Endothelial cell of umbilical vein (primary cell): Measurements from ENCODE around the gene ALDH1A3. TPM values are rescaled to one million over a fixed set of nuclear protein-coding genes. Genes with fewer than 3 reads are reported as not detected.
"Not testable (repeated sequence)": the region's sequence is repeated elsewhere in the genome, so short reads cannot be mapped to it uniquely, and the experiment has no call there.

Experiments used
- BruUV-seq: library from RNA; stranded (reverse); fragments of 400-500 nt; replicated peaks from 2 replicates; lab custom pipeline; 2021; lab: Mats Ljungman, UMichigan
- CTCF ChIA-PET: fragments of 300-600, 350-600 bp; sonication (Branson Sonifier 250); formaldehyde crosslinking; loops from one replicate; lab custom pipeline; 2021; ENCODE audit warnings: antibody characterized with exemption, inconsistent platforms; lab: Charles Lee
- POLR2A ChIA-PET: fragments of 300-600, 350-600 bp; sonication (Branson Sonifier 250); formaldehyde crosslinking; loops from one replicate; lab custom pipeline; 2021; ENCODE audit warnings: antibody characterized with exemption, inconsistent platforms; lab: Charles Lee
- DNase-seq: peaks from one replicate; pipeline ENCODE4 v3.0.0-alpha.2; 2011; ENCODE audit warnings: low read depth, low spot score
- FAIRE-seq: peaks from 2 replicates; lab custom pipeline; 2011; peaks lifted over from hg19 to GRCh38; lab: Jason Lieb, UNC
- H2AFZ ChIP-seq: 2 replicates; pipeline ENCODE4 v1.6.0; 2012; ENCODE audit warnings: low read depth, low read length, control low read depth, inconsistent platforms
- H3K27ac ChIP-seq: 2 replicates; pipeline ENCODE4 v1.5.1; 2011; ENCODE audit warnings: low read depth, mild to moderate bottlenecking, control low read depth, low read length, moderate library complexity; ENCODE audit not compliant: insufficient read depth
- H3K27me3 ChIP-seq, 2 experiments: 2 replicates each; pipeline versions ENCODE4 v1.6.0 to v1.6.1; 2011; ENCODE audit warnings: low read length in 2 of 2, mixed read lengths in 1 of 2; ENCODE audit not compliant: control insufficient read depth in 2 of 2, insufficient read depth in 2 of 2
- H3K36me3 ChIP-seq, 2 experiments: 2 replicates in 1 of 2; 3 replicates in 1 of 2; pipeline ENCODE4 v1.5.1; 2011; ENCODE audit warnings: low read length in 2 of 2, mild to moderate bottlenecking in 1 of 2, moderate library complexity in 1 of 2; ENCODE audit not compliant: control insufficient read depth in 2 of 2, insufficient read depth in 2 of 2; ENCODE audit errors: extremely low read depth in 1 of 2
- H3K4me1 ChIP-seq: 3 replicates; pipeline ENCODE4 v1.5.1; 2011; ENCODE audit warnings: mild to moderate bottlenecking, low read length; ENCODE audit not compliant: control insufficient read depth, insufficient read depth; ENCODE audit errors: extremely low read depth
- H3K4me2 ChIP-seq: 2 replicates; pipeline ENCODE4 v1.6.1; 2011; ENCODE audit warnings: low read length, control low read depth, mixed read lengths; ENCODE audit not compliant: insufficient read depth
- H3K4me3 ChIP-seq, 3 experiments: fragments of 200-600 bp in 1 of 3; sonication (generic), shearing (Covaris generic) in 1 of 3; replicated peaks in 1 of 3; 2 replicates each; pipeline ENCODE4 v1.5.1; 2011 to 2016; ENCODE audit warnings: control low read depth in 3 of 3, low read length in 3 of 3, mild to moderate bottlenecking in 2 of 3, inconsistent platforms in 1 of 3, low read depth in 1 of 3, moderate library complexity in 1 of 3; ENCODE audit not compliant: insufficient read depth in 1 of 3
- H3K79me2 ChIP-seq: 2 replicates; pipeline ENCODE4 v1.6.0; 2012; ENCODE audit warnings: low read length, inconsistent platforms; ENCODE audit not compliant: control insufficient read depth, insufficient read depth
- H3K9ac ChIP-seq: replicated peaks from 2 replicates; pipeline ENCODE3; 2011; ENCODE audit warnings: low read length, control low read depth; ENCODE audit not compliant: insufficient read depth; ENCODE audit errors: extremely low read depth
- H3K9me1 ChIP-seq: replicated peaks from 3 replicates; pipeline ENCODE4 v1.6.0; 2011; ENCODE audit warnings: mild to moderate bottlenecking, low read length; ENCODE audit not compliant: control insufficient read depth, insufficient read depth; ENCODE audit errors: extremely low read depth
- H3K9me3 ChIP-seq: replicated peaks from 2 replicates; pipeline ENCODE4 v1.5.1; 2012; ENCODE audit warnings: low read length, inconsistent platforms; ENCODE audit not compliant: control insufficient read depth, insufficient read depth
- H4K20me1 ChIP-seq: replicated peaks from 2 replicates; pipeline ENCODE3; 2011; ENCODE audit warnings: mild to moderate bottlenecking, low read length; ENCODE audit not compliant: control insufficient read depth, insufficient read depth; ENCODE audit errors: extremely low read depth
- CTCF ChIP-seq, 2 donors: IDR thresholded peaks; 1 replicate in 1 of 2; 2 replicates in 1 of 2; pipeline ENCODE4 v1.5.1; 2011; ENCODE audit warnings: low read length in 2 of 2, mild to moderate bottlenecking in 2 of 2, moderate library complexity in 2 of 2, control low read depth in 1 of 2, inconsistent platforms in 1 of 2, low read depth in 1 of 2; ENCODE audit not compliant: insufficient read depth in 1 of 2; ENCODE audit errors: extremely low read depth in 1 of 2
- dilution Hi-C: fragments of 300-500 bp; cut with MboI; formaldehyde crosslinking; loops from one replicate; pipeline ENCODE4 v1.15.0; 2019; ENCODE audit warnings: low sequenced_read_pairs; ENCODE audit not compliant: extremely low pct_ligation_motif_present
- intact Hi-C: fragments of 100-400 bp; cut with micrococcal nuclease; formaldehyde crosslinking; loops from one replicate; pipeline ENCODE4 v1.10.0; 2022
- polyA plus RNA-seq, 4 experiments: library from polyadenylated mRNA; depleted of rRNA in 3 of 4; stranded (reverse) in 3 of 4; unstranded in 1 of 4; fragments of >200 nt; gene quantifications; 2 replicates each; pipeline versions ENCODE4 v1.2.1 to v1.2.3, GENCODE V29; 2011 to 2012; ENCODE audit warnings: missing spikeins in 1 of 4
- total RNA-seq: library from RNA; stranded (reverse); gene quantifications from 2 replicates; pipeline ENCODE4 v1.2.3, GENCODE V29; 2021

Gene ALDH1A3
- total and polyA plus RNA-seq, 2 donors (not counting 3 experiments of a cell fraction or from before 2014, with no cell fraction given), result 2.8 to 5.8 TPM

DNA sequence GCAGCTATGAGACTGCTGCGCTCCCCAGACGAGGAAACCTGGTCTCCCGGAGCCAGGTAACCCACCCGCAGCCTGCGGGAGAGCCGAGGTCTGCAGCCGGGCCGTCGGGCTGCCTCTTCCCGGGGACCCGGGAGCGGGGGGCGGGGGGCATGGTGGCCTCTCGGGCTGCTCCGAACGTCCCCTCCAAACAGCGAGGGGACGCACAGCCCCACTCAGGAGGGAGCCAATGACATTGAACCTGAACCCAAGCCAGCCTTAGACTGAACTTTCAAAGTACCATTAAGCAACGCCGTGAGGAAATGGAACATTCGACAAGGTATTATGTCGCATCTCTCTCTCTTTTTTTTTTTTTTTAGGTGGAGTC, 29.8 kb upstream of the ALDH1A3 start:
- ChIA-PET CTCF (interaction anchor here (0.8 to 1.5 kb wide), 2 partner anchors 13 to 15 kb away, joined by 3 to 4 read pairs; no protein-coding TSS in a partner anchor), POLR2A (no interaction called here)
- FAIRE-seq, result no peak
- Histone ChIP-seq H3K36me3 (no peaks in the 10 kb centered on the region), H3K27ac (no peak overlapping the region), H3K9ac (peak overlapping the region; percentile 8), H3K9me1 (no peaks in the 10 kb centered on the region), H3K27me3 (no peaks in the 10 kb centered on the region), H3K9me3 (no peaks in the 10 kb centered on the region), H3K4me3 (peak overlapping the region; percentile 49 to 65 (median 50)), H3K4me2 (peak overlapping the region; percentile 87), H4K20me1 (no peaks in the 10 kb centered on the region), H3K79me2 (no peaks in the 10 kb centered on the region), H3K4me1 (peaks cover 6% of the 10 kb centered on the region), H2AFZ (peak overlapping the region; percentile 99)
- intact Hi-C loops, result no loop called here
- no peak for TF ChIP-seq CTCF (IDR thresholded peaks at IDR 0.05; ENCODE audit: extremely low read depth in 1 of 2, insufficient read depth in 1 of 2, low read depth in 1 of 2, low read length in 2 of 2)
- DNase-seq, result no peak
- dilution Hi-C loops, result no loop called here
- BruUV-seq, result no TSS peak

DNA sequence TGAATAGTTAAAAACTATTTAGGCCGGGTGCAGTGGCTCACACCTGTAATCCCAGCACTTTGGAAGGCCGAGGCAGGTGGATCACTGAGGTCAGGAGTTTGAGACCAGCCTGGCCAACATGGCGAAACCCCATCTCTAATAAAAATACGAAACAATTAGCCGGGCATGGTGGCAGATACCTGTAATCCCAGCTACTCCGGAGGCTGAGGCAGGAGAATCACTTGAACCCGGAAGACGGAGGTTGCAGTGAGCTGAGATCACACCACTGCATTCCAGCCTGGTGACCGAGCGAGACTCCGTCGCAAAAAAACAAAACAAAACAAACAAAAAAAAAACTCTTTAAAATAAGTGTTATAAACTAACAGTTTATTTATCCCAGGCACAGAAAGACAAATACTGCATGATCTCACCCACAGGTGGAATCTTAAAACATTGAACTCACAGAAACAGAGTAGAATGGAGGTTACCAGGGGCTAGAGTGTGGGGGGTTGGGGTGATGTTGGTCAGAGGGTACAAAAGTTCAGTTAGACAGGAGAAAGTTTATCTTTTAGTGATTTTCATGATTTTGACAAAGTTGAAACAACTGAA, 28.1 kb upstream of the ALDH1A3 start:
- FAIRE-seq, H3K36me3 ChIP-seq, H3K9me1 ChIP-seq, H3K9ac ChIP-seq, H4K20me1 ChIP-seq, H3K4me3 ChIP-seq, H3K27me3 ChIP-seq, DNase-seq, POLR2A ChIA-PET, H2AFZ ChIP-seq, H3K27ac ChIP-seq, H3K79me2 ChIP-seq, H3K4me1 ChIP-seq, BruUV-seq, H3K4me2 ChIP-seq, H3K9me3 ChIP-seq, intact Hi-C loops, dilution Hi-C loops: not testable (repeated sequence)
- CTCF ChIA-PET, result interaction anchor here (0.7 to 0.8 kb wide), 2 partner anchors 21 to 67 kb away, joined by 3 read pairs; no protein-coding TSS in a partner anchor
